Hypothalamus (tissue), 51 donors: ENCODE data around the gene RBBP7.
A peak's percentile ranks its signal among the peaks of the same experiment; 100 is the strongest.
"Not testable (repeated sequence)": the region's sequence is repeated elsewhere in the genome, so short reads cannot be mapped to it uniquely, and the experiment has no call there.

Experiments used
- DNase-seq, 51 donors: peaks; one replicate each; lab custom pipeline; 2025; lab: John Stamatoyannopoulos, UW

RBBP7 gene

DNA sequence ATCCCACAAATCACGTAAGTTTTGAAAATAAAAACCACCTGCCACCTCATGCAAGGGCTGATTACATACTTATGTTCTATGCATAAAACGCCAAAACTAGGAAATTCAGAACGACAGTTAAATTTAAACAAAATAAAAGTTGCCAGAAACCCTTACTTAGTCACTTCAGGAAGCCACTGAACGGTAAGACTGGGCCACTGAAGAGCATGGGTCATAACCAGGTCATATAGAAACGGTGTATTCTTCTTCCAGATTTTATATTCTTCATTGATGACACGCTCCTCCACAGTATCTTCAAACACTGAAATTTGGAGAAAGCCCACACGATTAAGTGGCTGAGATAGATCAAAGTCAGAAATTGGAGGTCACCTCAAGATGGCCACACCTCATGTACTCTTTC lies 1.2 kb downstream of the RBBP7 start:
- no peak for DNase-seq

DNA sequence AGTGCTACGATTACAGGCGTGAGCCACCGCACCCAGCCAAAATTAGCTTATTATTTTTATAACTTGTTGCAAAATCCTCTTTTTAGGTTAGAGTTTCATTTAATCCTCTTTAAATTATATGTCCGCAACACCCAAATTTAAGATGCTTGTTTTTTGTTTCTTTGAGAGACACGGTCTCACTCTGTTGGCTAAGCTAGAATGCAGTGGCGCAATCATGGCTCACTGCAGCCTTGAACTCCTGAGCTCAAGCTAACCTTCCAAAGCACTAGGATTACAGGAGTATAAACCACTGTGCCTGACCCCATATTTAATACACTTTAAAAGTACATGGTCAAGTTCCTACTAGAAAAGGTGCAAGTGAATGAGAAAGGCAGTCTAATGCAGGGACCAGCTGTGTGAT lies 2.2 kb downstream of the RBBP7 start:
- DNase-seq, result no peak

DNA sequence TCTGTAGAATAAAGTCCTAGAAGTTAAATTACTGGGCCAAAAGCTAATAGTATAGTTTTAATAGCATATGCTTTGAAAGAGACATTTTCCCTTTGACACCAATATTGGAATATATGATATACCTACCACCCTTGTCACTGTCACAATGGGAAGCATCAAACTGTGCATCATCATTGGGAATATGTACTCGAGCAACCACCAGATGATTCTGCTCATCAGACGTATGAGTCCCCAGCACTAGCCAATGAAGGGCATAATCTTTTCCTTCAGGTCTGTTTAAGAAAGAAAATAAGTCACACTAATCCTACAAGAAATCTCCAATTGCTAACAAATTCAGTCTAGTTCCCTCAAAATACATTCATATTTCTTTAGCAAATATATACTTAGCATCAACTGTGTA lies 7.3 kb downstream of the RBBP7 start:
- no peak for DNase-seq

DNA sequence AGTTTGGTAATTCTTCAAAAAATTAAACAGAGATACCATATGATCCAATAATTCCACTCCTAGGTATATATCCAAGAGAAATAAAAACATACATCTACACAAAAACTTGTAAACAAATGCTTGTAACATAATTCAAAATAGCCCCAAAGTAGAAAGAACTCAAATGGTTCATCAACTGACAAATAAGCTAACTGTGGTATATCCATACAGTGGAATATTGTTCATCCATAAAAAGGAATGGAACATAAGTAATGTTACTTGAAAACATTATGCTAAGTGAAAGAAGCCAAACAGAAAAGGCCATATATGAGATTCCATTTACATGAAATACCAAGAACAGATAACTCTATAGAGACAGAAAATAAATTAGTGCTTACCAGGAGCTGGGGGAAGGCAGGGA lies 13.4 kb downstream of the RBBP7 start:
- DNase-seq, result no peak

DNA sequence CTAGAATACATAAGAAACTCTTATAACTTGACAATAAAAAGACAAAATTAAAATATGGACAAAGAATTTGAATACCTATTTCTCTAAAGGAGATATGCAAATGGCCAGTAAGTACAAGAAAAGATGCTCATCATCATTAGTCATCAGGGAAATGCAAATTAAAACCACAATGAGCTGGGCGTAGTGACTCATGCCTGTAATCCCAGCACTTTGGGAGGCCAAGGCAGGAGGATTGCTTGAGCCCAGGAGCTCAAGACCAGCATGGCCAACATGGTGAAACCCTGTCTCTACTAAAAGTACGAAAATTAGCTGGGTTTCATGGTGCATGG lies 14.1 kb downstream of the RBBP7 start:
- not testable (repeated sequence) for DNase-seq

DNA sequence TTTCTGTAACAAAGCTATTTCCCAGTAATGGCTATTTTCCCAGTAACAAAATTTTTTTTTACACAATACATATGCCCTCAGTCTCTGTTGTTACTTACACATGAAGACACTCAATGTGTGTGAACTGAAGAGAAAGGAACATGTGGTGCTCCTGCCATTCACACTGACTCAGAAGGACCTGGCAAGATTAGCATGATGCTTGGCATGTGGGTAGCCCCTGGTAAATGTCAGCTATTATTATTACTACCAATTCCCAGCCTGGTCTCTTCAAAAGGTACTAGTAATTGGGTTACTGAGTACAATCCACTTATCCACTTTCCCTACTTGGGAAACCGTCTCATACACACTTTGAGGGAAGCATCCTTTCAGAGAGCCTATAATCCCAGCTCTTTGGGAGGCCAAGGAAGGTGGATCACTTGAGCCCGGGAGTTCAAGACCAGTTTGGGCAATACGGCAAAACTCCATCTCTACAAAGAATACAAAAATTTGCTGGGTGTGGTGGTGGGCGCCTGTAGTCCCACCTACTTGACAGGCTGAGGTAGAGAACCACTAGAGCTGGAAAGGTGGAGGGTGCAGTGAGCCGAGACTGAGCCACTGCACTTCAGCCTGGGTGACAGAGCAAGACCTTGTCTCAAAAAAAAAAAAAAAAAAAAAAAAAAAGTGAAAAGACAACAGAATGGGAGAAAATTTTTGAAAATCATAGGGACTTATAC lies 14.6 kb downstream of the RBBP7 start:
- no peak for DNase-seq

DNA sequence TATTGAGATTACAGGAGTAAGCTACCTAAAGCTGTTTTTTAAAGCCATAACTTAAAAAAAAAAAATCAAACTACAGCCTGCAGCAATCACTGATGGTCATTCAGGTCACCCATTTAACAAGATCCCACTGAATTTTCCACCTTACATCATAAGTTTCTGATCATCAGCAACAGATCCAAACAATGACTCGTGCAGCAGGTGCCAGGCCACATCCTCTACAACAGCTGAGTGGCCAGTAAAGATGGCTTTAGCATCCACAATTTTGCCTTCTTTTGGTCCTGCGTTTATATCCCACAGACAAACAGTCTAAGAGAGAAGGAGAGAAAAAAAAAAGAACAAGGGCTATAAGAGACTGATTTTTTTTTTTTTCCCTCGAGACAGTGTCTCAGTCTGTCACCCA lies 16.6 kb downstream of the RBBP7 start:
- no peak for DNase-seq

DNA sequence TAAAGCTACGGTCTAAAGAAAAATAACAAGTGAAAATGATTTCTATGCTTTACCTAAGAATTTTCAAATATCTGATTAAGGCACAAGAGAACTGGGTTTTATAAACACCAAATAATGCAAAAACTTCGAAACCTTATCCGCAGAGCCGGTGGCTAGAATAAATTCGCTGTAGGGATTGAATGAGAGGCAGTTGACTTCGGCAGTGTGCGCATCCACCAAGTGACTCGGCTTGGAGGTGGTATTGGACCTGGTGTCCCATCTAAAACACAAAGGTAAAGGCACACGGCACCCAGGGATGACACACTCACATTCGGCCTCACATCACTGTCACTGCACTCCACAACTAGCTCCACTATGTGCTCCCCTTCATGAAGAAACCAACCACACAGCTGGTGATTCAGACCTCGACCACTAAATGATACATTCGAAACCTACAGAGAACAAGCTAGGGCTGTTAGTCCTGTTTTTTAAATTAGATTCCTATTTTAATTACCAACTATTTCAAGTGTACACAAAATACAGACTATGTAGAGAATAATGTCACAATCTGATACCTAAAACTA lies 17.5 kb downstream of the RBBP7 start:
- DNase-seq, result no peak

DNA sequence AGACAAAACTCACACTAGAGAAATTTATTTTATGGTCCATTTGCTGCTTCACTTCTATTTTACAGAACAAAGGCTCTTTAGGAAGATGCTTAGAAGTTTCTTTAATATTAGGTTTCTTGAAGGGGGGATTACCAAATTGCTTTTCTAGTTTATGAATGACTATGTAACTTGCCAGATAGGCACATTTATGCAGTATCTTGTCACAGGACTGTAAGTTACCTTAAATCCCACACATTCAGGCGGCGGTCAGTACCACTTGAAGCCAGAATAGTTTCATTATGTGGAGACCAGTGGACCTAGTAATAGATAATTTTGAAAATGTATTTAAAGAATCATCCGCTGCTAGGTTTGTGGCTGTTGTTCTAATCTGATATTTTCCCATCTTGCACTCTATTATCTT lies 18.3 kb downstream of the RBBP7 start:
- no peak for DNase-seq

DNA sequence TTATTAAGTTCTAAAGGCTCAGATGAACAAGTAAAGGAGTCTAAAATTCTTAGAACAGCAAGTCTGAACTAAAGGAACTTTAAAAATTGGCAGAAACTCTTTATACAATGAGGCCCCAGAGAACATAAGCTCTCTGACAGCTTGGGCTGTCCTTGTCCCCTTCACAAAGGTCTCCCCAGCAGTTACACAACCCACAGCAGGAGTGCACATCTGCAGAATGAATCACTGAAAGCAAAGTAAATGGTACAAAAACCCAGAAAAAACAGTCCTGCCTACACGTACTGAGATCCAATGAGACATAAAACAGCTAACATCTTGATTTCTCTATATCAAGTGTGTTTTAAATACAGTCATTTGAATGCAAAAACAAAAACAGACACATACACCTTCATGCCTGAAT lies 18.7 kb downstream of the RBBP7 start:
- DNase-seq, result peak in 1 of 51 donors; percentile 0

DNA sequence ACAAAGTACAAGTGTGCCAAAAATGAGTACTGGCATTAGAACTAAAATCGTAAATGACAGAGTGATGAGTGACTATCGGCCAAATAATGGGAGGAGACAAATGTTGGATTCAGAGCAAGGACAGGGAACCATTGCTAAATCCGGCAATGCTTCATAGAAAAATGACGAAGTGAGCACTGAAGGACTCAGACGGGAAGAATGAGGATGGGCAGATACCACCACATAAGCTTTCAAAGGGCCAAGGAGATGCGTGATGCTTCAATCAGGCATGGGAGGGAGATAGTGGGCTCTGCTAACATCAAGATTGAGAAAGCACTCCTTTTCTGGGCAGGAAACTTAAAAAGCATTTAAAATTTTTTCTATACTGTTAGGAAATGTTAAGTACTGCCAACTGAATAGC lies 21.6 kb downstream of the RBBP7 start:
- no peak for DNase-seq

DNA sequence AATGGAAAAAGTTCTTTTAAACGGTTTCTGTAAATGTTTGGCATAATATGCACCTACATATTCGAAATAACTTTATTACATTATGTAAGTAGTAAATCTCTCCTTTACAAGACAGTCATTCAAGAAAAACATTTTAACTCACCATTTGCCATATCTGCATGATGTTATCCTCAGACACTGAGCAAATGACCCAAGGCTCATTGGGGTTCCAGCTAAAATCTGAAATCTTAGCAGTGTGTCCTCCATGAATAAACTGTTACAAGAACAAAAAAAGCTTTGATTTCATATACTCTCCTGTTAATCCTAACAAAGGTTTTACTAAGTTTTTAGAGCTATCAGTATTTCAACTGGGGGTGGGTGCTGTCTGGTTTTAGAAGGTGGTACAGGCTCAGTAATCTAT lies 24.5 kb downstream of the RBBP7 start:
- no peak for DNase-seq

DNA sequence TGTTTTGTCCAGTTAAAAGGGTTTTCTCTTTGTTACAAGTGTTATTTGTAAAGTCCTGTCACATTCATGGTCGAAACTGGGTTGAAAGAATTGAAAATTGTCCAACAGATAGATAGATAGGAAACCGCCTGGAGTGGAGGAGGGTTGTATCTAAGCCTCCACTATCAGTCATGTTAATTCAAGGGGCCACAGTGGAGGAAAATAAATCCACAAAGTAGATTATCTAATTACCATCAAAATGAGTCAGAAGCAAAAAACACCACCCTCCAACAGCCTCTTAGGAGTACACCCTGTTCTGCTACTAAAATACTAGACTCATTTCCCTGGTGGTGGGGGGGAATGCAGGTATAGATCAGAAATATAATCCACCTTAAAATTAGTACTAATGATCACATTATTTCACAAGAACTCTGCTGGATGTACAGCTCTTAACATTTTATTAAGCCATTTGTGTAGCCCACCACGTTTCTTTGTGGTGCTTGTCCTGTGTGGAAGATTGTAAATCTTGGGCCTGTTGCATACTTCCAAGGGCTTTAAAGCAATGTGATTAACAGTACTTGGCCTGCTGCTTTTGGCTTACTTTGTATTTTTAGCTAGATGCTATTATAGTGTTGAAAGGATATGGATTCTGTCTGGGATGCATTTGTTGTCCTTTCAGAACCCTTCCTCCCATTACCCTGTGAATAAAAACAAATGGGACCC lies 26.8 kb downstream of the RBBP7 start:
- DNase-seq, result no peak

DNA sequence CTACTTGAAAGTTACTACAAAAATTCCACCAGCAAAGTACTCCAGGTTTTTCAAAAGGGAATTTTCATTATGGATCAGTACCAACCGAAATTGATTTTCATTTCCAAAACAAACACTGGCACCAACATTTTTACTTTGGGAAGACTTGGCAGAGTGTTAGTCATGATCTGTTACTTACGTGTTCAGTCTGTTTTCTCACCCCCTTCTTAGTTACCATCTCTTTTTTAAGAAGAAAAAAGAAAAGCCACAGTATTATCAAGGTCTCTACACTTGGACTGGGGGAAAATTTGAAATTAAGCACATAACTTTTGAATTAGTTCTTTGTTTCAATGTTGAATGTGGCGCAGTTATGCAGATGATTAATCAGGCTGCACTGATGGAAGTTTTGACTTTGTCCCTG lies 27.5 kb downstream of the RBBP7 start:
- no peak for DNase-seq

DNA sequence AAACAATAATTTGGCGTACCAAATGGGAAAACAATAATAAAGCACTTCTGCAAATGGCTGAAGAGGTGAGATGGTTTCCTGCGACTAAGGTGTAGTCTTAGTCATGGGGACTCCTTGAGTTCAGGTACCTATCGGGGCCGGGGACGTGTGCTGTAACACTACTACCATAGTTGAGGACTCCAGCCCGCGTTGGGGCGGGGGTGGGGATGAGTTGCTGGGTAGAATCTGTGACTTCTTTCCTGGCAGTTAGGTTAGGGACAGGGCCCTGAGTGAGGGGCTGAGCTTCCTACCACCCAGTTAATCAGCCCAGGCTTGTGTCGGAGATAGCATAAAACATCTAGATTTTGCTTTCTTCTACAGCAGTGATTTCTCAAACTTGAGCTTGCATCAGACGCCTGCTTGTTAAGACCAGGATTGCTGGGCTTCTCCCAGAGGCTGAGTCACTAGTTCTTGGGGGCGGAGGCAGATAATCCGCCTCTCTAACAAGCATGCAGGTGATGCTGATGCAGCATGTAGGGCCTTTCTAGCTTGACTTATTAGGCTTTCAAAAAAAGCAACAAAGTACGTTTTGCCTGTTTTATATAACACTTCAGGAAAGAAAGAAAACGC lies 30.2 kb downstream of the RBBP7 start:
- peak in 4 of 51 donors; percentile 1 to 41 (median 9) for DNase-seq

DNA sequence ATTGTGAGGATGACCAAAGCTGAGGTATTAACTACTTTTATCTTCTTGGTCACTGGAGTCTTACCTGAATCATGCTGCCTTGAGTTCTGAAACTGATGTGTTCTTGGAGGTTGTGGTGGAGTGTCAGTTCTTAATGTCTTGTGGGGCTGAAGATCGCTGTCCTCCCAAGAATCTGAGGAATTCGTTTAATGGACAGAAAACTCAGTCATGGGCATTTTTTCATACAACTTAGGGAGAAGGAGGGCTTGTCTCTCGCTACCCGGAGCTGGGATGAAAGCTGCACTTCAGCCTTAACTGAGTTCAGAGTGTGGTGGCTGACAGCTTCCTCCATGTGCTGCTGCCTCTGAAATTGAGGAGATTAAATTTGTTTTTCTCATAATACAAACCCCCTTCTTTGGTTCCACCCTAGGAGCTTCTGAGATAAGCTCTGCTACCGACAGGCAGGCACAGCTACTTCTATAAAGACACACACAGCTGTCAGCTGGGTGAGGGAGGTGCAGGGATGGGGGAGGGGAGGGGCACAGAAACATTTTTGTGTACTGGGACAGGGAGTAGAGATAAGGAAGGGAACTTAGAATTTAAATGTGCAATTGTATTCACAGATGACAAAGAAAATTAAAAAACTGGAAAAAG lies 30.8 kb downstream of the RBBP7 start:
- DNase-seq, result no peak

DNA sequence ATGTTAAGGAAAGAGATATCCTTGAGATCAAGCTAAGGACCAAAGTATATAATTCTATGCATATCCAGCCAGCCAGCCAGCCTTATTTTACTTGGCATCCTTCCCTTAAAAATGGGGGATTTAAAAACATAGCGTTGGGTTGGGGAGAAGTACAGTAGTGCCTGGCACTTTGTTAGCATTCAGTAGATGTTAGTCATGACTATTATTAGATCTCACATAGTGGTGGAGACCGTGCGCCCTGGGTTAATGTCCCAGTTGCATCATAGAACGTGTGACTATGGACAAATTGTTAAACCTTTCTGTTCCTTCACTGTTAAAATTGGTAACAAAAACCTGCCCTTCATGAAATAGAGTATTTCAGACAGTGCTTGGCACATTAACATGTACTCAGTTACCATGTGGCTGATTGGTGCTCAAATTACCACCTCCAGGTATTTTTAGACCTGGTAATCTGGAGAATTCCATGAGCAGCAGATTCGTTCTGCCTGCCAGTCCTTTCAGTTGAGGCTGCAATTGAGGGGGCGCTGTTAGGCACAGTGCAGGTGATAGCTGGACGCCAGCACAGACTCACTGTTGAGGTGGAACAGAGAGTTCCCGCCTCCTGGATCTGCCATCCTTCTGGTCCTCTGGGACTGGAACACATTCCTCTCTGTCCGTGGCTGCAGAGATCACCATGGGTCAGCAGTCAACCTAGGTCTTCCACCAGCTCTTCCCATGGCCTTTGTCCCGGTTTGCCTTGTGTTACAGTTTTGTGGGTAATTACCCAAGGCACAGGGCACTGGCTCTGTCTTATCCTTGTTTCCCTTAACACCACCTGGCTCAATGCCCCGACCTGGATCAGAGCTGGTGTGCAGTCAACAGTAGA lies 31.7 kb downstream of the RBBP7 start:
- no peak for DNase-seq

DNA sequence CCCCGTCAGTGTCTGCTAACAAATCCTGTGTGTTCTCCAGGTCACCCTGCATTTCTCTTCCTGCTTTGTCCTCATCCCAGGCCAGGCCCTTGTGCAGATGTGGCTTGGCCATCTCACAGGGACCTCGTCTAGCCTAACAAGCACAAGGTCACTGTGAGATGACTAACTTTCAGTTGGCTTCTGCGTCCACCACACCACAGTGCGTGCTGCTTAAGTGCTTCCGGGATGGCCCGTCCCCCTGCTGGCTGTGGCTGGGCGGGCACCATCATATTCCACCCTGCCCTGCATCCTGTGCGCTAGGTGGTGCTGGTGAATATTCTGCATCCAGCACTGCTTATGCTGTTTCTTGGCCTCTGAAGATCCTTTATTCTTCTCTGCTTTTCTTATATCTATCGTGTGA lies 33.8 kb downstream of the RBBP7 start:
- no peak for DNase-seq

DNA sequence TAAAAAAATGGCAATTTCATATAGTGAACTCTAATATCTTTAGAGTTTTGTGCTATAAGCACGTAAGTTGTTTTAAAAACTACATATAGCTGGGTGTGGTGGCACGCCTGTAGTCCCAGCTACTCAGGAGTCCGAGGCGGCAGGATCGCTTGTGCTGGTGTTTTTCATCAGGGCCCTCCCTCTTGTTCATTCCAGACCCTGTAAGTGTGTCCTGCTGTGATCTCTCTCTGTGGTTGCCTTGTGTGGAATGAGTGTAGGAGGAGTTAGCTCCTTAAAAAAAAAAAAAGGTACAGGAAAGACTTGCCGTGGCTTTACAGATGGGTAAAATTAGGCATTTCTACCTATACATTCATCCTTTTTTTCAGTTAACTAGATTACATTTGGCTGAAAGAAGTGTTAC lies 35.4 kb downstream of the RBBP7 start:
- no peak for DNase-seq

DNA sequence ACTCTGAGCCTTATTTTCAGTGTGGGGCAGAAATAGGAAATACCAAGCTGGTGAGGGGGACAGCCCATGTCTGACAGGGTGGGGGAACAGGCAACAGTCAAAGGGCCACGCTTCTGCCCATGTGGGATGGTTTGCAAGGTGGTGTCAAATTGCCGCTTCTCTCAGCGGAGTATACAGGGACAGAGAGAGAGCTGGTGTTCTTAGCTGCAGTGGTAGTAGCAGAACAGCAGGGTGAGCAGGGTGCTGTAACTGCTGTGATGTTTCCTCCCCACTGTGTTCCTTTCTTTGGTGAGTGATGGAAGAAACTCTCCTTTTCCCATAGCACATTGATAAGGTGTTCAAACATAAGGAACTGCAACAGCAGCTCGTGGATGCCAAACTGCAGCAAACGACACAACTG lies 37.9 kb downstream of the RBBP7 start:
- DNase-seq, result no peak
